AG09309 (cell line): ENCODE measurements around the gene DDX51.

Source experiments
- DNase-seq: peaks from one replicate; pipeline ENCODE4 v3.0.0-alpha.2; 2010; ENCODE audit warnings: low read depth
- H3K4me3 ChIP-seq: 2 replicates; pipeline ENCODE4 v1.5.1; 2011; ENCODE audit warnings: mild to moderate bottlenecking, low read depth, low read length, moderate library complexity; ENCODE audit not compliant: control insufficient read depth
- TF ChIP-seq, protein P1 (sequence below): IDR thresholded peaks from 2 replicates; pipeline ENCODE4 v1.5.1; 2011; ENCODE audit warnings: mild to moderate bottlenecking, low read depth, low read length, inconsistent platforms; ENCODE audit not compliant: insufficient read depth, control insufficient read depth; ENCODE audit errors: missing control alignments

DDX51 gene

GRCh38 chr12:132174015-132174838 is 30.1 kb upstream of the DDX51 start:
- TF ChIP-seq, protein P1, sequence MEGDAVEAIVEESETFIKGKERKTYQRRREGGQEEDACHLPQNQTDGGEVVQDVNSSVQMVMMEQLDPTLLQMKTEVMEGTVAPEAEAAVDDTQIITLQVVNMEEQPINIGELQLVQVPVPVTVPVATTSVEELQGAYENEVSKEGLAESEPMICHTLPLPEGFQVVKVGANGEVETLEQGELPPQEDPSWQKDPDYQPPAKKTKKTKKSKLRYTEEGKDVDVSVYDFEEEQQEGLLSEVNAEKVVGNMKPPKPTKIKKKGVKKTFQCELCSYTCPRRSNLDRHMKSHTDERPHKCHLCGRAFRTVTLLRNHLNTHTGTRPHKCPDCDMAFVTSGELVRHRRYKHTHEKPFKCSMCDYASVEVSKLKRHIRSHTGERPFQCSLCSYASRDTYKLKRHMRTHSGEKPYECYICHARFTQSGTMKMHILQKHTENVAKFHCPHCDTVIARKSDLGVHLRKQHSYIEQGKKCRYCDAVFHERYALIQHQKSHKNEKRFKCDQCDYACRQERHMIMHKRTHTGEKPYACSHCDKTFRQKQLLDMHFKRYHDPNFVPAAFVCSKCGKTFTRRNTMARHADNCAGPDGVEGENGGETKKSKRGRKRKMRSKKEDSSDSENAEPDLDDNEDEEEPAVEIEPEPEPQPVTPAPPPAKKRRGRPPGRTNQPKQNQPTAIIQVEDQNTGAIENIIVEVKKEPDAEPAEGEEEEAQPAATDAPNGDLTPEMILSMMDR: no peak
- no peak overlapping the region for H3K4me3 ChIP-seq
- DNase-seq: no peak

DNA sequence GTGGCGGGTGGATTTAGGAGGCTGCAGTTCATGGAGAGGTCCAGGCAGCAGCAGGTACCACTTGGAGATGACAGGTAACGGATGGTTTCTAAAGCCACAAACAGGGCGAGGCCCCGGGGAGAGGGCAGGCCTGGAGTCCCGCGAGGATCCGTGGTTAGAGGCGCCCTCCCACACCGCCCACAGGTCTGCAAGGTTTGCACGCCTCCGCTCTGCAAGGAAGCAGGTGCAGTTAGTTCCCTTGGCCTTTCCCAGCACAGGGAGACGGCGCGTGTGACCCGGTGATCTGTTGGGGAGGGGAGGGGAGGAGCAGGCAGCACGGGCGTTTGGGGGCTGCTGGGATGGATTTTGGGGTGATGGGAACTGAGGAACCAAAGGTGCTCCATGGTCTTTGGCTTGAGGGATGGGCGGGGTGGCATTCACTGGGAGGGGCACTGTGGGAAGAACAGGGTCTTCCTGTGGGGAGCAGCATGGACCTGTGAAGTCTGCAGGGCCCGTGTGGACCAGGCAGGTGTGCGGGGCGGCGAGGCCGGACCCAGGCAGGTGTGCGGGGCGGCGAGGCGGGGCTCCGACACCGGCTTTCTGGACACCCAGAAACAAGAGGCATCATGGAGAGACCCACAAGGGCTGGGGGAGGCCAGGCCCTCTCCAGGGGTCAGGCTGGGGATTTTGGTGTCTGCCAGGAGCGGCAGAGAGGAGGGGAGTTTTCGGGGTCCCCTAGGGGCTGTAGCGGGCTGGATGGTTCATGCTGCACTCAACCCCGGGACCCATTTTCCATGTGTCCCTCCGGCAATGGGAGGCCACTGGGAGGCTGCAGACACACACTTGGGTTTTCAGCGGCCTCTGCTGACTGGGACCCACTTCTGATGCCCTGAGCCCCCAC is 29.3 kb upstream of the DDX51 start:
- TF ChIP-seq, protein P1: no peak
- no peak overlapping the region for H3K4me3 ChIP-seq
- DNase-seq: no peak

DNA sequence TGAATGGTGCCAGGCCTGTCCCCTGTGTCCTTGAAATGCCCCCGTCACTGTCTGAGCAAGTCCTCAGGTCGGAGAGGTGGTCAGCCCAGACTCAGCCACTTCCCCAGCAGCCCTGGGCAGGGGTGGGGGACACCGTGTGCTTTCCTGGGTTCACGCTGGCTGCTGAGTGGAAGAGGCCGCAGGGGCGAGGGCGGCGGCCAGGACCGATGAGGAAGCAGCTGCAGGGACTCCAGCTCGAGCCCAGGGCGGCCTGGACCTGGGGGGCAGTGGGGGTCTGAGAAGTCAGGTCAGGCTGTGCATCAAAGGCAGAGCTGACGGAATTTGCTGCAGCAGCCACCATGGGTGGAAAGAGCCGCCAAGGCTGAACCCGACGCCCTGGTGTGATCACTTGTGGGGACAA is 28.5 kb upstream of the DDX51 start:
- no peak overlapping the region for H3K4me3 ChIP-seq
- TF ChIP-seq, protein P1: no peak
- no peak for DNase-seq

DNA sequence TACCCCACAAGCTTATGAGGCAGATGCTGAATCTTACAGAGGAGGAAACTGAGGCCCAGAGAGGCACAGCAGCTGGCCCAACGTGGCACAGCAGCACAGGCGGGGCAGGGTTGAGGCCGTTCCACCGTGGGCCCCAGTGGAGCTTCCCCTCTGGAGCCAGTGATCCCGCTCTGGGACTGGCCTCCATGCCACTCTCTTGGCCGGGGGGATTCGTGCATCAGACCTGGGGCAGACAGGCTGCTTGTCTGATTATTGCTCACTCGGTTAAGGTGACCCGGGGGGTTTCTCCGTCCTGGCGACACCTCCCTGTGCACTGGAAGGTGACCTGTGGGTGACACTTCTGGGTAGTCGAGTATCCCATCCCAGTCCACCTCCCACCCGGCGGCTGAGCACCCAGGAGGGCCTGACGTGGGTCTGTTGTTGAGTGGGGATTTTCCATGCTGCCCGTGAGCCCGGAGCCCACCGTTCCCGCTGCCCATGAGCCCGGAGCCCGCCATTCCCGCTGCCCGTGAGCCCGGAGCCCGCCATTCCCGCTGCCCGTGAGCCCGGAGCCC is 27.9 kb upstream of the DDX51 start:
- H3K4me3 ChIP-seq: no peak overlapping the region
- TF ChIP-seq, protein P1: no peak
- no peak for DNase-seq

DNA sequence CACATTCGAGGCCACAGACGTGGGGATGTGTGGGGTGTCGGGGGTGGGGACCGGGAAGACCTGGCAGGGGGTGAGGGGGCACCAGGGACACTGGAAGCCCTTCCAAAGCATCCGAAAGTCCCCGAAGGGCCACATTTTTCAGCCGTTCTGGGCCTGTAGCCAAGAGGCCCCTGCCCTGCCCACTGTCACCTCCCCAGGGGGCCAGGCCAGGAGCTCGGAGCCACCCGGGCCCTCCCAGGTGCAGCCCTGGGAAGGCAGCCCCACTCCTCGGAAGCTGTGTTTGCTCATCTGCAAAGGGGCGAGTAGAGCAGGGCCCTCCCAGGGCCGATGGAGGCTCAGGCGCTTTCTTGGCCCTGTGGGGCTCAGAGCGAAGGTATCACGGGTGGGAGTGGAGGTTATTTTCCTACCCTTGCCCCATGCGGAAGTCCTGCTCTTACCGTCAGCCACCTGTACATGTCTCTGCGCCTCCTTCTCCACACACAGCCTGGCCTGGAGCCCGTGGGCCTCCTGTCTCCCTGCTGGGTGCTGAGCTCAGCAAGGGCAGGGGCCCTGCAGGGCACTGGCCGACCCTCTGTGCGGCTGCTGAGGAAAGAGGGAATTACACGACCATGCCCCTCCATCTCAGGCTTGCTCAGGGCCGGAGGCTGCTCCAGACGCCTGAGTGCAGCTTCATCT is 27.3 kb upstream of the DDX51 start:
- TF ChIP-seq, protein P1: no peak
- H3K4me3 ChIP-seq: no peak overlapping the region
- no peak for DNase-seq

DNA sequence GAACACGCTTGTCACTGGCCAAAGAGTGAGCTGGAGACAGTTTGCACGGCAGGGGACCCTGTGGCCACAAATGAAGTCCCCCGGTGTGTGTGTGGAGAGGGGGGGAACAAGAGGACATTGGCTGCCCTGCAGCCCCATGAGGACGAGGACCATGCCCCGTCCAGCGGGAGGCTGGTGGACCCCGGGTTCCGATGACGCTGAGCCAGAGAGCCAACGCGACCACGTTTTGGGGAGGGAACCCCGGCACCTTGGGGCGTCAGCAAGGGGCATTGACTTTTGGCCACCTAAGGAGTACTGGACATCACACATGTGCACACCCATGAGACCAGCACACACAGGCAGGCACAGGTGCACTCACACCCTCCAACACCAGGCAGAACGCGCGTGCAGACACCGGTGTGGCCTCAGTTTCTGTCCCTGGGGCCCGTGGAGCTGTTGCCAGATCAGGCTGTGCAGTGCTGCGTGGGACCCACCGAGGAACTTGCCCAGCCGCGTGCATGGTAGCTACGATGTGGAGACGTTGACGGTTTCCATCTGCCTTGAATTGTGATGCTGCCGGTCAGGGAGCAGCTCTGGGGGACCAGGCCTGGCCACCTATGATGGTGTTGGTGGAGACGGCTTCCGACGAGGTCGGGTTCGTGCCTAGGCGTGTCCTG is 26.6 kb upstream of the DDX51 start:
- TF ChIP-seq, protein P1: no peak
- H3K4me3 ChIP-seq: no peak overlapping the region
- DNase-seq: no peak
